WERI-Rb-1 (cell line): Measurements from ENCODE around the gene GID8.
A peak's percentile ranks its signal among the peaks of the same experiment; 100 is the strongest.

Experiments
- DNase-seq: peaks from one replicate; pipeline ENCODE4 v3.0.0-alpha.2; 2020
- H3K27ac ChIP-seq: fragments of 250-450 bp; sonication (Bioruptor Pico); 2 replicates; pipeline ENCODE4 v1.5.1; 2020; ENCODE audit warnings: mild to moderate bottlenecking, moderate library complexity
- H3K27me3 ChIP-seq: fragments of 250-450 bp; sonication (Bioruptor Pico); 2 replicates; pipeline ENCODE4 v1.5.1; 2021; ENCODE audit warnings: mild to moderate bottlenecking, low read depth, moderate library complexity; ENCODE audit not compliant: insufficient read depth, severe bottlenecking
- H3K36me3 ChIP-seq: fragments of 250-450 bp; sonication (Bioruptor Pico); 2 replicates; pipeline ENCODE4 v1.5.1; 2020; ENCODE audit warnings: mild to moderate bottlenecking, moderate library complexity
- H3K4me3 ChIP-seq: 2 replicates; pipeline ENCODE4 v1.5.1; 2011; ENCODE audit warnings: low read depth, mild to moderate bottlenecking, control low read depth, low read length
- H3K9me3 ChIP-seq: fragments of 250-450 bp; sonication (Bioruptor Pico); 2 replicates; pipeline ENCODE4 v1.5.1; 2021; ENCODE audit warnings: mild to moderate bottlenecking, moderate library complexity; ENCODE audit not compliant: severe bottlenecking
- TF ChIP-seq, protein P1 (sequence below): IDR thresholded peaks from 2 replicates; pipeline ENCODE4 v1.5.1; 2011; ENCODE audit warnings: low read depth, mild to moderate bottlenecking, control low read depth, inconsistent platforms, low read length

Gene GID8

DNA sequence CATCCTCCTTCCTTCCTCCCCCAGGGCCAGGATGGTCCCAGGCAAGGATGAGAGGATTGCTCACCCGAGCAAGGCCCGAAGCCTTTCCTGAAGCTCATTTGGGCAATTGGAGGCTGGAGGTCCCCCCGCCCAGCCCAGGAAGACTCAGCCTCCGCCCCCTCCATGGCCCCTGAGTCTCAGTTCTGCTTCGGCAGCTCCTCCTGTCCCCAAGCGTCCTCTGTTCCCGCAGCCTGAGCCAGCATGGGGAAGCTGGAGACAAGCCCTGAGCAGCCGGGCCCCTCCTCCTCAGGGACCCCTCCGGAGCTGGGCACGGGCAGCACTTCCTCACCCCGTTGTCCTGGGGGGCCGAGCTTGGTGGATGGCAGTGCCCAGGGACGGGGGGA lies 40.6 kb downstream of the GID8 start:
- TF ChIP-seq, protein P1, sequence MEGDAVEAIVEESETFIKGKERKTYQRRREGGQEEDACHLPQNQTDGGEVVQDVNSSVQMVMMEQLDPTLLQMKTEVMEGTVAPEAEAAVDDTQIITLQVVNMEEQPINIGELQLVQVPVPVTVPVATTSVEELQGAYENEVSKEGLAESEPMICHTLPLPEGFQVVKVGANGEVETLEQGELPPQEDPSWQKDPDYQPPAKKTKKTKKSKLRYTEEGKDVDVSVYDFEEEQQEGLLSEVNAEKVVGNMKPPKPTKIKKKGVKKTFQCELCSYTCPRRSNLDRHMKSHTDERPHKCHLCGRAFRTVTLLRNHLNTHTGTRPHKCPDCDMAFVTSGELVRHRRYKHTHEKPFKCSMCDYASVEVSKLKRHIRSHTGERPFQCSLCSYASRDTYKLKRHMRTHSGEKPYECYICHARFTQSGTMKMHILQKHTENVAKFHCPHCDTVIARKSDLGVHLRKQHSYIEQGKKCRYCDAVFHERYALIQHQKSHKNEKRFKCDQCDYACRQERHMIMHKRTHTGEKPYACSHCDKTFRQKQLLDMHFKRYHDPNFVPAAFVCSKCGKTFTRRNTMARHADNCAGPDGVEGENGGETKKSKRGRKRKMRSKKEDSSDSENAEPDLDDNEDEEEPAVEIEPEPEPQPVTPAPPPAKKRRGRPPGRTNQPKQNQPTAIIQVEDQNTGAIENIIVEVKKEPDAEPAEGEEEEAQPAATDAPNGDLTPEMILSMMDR = no peak
- DNase-seq = peak; percentile 38
- no peak overlapping the region for H3K27ac ChIP-seq
- H3K27me3 ChIP-seq = no peaks in the 10 kb centered on the region
- H3K36me3 ChIP-seq = no peaks in the 10 kb centered on the region
- no peaks in the 10 kb centered on the region for H3K9me3 ChIP-seq
- no peak overlapping the region for H3K4me3 ChIP-seq

DNA sequence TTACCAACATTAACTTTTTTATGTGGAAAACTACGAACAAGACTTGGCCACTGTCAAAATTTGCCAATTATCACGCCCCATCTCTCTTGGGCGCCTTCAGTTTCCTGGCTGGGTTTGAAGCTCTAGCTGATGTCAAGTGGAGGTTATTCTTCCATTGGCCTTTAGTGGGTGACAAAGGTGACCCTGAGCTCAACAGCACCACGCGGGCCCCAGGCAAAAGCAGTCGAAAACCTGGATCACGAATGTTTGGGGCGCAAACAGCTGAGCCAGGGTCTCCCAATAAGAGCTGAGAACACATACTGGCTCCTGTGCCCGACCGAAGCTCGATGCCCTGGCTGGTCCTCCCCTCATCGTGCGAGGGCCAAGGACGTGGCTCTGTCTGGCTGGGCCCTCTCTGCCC lies 41.4 kb downstream of the GID8 start:
- Histone ChIP-seq H3K27ac (no peak overlapping the region), H3K36me3 (no peaks in the 10 kb centered on the region), H3K9me3 (no peaks in the 10 kb centered on the region), H3K4me3 (no peak overlapping the region), H3K27me3 (no peaks in the 10 kb centered on the region)
- DNase-seq = no peak
- TF ChIP-seq, protein P1 = 0 out of 2 replicates have a peak, but pooled peaks have one; percentile 5

DNA sequence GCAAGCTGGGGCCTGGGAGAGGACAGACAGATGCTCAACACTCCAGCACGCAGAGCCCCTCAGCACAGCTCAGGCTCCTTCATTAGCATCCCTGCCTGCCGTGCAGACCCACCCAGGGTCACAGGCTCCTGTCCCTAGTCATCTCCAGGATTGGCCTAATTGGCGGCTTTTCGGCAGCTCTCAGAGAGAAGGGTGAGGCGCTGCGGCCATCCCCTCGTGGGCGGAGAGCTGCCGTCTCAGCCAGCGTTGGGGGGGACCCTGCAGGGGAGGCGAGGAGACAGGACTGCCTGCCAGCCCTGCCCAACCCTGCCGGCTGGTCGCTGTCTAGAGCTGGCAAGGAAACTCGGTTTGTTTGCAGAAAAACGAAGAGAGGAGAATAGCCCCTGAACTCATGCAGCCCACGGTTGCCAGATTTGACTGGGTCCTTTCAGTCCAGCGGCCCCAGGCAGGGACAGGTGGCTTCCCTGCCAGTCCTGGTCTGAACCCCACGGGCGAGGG lies 42.0 kb downstream of the GID8 start:
- H3K36me3 ChIP-seq = no peaks in the 10 kb centered on the region
- H3K27me3 ChIP-seq = no peaks in the 10 kb centered on the region
- H3K27ac ChIP-seq = no peak overlapping the region
- no peaks in the 10 kb centered on the region for H3K9me3 ChIP-seq
- TF ChIP-seq, protein P1 = no peak
- DNase-seq = no peak
- no peak overlapping the region for H3K4me3 ChIP-seq

DNA sequence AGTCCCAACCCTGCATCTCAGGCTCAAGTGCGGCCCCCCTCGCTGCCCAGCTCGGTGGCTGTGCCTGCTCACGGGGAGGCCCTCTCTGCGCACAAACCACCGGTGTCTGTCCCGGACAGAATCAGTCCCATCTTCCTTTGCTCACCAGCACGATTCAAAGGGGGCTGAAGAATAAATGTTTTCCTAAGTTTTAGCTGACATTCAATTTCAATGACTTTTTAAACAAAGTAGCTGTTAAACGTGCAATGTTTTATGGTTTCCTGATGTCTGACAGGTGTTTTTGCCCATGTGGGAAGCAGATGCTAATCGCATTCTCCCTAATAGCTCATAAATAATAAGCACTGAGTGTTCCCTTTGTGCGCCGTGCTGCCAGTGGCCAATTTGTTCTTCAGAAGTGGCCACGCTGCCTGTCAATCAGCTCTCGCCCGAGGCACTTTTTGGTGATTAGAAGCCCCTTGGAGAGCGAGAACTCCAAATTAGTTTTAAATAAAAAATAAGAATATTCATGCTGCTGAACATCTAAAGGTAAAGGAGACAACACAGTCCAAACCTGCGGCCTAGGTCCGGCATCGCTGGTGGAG lies 42.5 kb downstream of the GID8 start:
- Histone ChIP-seq H3K36me3 (no peaks in the 10 kb centered on the region), H3K9me3 (no peaks in the 10 kb centered on the region), H3K27me3 (no peaks in the 10 kb centered on the region), H3K4me3 (no peak overlapping the region), H3K27ac (no peak overlapping the region)
- no peak for DNase-seq
- TF ChIP-seq, protein P1 = no peak

DNA sequence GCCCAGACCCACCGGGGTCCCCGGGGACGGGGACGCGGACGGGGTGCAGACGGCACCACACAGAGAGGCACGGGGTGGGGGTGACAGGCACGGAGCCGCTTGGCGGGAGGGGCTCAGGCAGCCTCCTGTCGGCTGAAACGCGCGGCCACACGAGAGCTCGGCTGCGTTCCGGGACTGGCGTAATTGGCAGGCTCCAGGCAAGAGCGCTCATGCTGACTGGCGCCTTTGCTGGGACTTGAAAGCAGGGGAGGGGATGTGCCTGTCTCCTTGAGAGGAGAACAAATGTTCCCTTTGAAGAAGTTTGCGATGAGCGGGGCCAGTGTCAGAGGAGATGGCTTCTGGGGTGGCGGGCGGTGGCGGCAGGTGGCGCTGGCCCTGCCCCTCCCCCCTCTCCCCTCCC lies 43.0 kb downstream of the GID8 start:
- Histone ChIP-seq H3K36me3 (no peaks in the 10 kb centered on the region), H3K27me3 (no peaks in the 10 kb centered on the region), H3K9me3 (no peaks in the 10 kb centered on the region), H3K4me3 (no peak overlapping the region), H3K27ac (no peak overlapping the region)
- TF ChIP-seq, protein P1 = no peak
- DNase-seq = no peak
